ENCODE results near the gene LTBP3.

- no peak for TF ChIP-seq POLR2A (IDR thresholded peaks at IDR 0.05)
- no peak for TF ChIP-seq CTCF (IDR thresholded peaks at IDR 0.05)
Measured at GRCh38 chr11:65590240-65590738, 32.1 kb upstream of the LTBP3 start.

Data from adrenal gland (tissue), 5 donors.